Stimulated activated CD4-positive, alpha-beta T cell treated with anti-CD3 and anti-CD28 coated beads, Interleukin-1b, Interleukin-23, amount 100 ng/mL, for 4 hours (primary cell): Measurements from ENCODE around the gene FRMD5.

Experiments
- DNase-seq, 2 donors: peaks; one replicate each; pipeline ENCODE4 v3.0.0-alpha.2; 2020; ENCODE audit warnings: low read depth in 2 of 2

FRMD5 gene

DNA sequence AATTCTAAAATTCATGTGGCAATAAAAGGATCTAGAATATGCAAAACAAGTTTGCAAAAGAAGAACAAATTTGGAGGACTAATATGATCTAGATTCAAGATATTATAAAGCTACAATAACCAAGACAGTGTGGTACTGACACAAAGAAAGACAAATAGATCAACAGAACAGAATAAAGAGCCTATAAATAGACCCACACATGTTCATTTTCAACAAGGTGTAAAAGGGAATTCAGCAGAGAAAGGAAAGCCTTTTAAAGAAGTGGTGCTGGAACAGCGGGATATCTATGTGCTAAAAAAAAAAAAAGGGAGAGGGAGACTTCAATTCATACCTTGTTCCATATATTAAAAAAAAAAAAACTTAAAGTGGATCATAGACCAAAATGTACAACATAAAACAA is 219.3 kb downstream of the FRMD5 start:
- DNase-seq, result no peak

DNA sequence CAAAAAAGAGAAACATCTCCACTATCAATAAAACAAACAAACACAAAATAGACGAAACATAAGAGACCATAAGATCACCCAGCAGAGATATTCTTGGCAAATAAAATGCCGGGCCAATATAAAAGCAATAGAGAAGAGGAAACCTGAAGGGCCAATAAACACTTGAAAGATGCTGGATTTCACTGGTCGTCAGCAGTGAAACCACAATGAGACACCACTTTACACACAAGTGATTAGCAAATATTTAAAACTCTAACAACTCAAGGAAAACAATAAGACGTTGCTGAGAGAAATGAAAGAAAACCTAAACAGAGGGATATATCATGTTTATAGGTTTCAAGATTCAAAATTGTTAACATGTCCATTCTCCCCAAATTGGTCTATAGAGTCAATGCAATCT is 219.7 kb downstream of the FRMD5 start:
- DNase-seq, result no peak

- no peak for DNase-seq
Observed at GRCh38 chr15:43974852-43975251, 220.2 kb downstream of the FRMD5 start.

DNA sequence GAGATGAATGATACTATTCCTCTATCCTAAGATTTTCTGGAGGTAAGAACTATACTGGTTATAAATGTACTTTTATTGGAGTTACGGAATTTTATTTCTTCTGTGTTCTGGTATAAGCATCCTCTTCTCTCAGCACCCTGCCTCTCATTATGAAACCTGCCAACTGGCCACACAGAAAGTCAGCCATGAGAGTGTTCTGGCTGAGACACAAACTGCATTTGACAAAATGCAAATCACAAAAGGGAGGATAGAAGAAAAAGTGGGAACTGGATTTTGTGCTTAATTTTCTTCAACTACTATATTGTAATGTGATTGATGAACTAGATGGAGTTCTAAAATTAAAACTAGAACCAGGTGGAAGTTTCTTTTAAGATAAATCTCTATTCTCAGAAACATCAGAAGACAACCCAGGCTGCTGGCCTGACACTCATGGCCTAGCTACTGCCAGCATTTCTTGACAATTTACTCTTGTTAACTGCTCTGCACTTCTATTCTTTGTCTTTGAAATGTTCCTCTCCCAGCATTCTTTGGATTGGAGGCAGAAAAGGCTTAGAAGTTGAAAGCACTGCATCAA is 225.2 kb downstream of the FRMD5 start:
- DNase-seq, result no peak

- DNase-seq, result no peak
Observed at GRCh38 chr15:43968551-43968950, 226.5 kb downstream of the FRMD5 start.

DNA sequence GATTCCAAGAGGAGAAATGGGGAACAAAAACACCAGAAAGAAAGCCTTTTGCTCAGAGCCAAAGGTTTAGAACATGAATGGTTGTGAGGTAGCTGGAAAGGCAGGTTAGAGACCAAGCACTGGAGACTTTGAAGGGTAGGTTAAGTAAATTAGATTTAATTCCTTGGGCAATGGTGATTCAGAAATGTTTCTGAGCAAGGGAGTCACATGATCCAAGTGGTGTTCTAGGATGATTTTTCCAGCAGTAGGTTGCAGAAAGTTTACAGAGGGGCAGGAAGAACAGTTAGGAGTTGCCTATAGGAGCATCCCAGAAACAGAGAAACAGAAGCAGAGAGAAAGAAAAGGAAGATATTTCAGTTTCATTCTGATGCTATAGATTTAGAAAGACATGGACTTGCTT is 228.4 kb downstream of the FRMD5 start:
- no peak for DNase-seq

DNA sequence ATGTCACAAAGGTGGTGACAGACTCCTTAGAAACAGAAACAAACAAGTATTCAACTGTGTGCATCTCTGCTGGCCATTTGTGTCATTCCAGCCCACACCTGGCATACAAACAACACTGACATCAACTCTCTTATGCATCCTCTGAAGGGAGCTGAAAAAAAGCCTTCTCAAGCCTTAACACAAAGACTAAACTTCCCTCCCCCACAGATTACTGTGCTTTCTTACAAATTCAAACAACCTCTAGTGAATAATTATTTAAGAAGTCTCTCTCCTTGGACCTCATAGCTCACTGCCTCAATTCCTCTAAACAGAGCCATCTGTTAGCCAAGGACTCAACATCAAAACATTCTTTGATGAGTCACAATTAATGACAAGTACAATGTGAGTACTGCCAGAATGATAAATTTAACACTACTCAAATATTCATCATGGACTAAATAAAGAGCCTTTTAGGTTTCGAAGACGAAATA is 236.2 kb downstream of the FRMD5 start:
- no peak for DNase-seq

DNA sequence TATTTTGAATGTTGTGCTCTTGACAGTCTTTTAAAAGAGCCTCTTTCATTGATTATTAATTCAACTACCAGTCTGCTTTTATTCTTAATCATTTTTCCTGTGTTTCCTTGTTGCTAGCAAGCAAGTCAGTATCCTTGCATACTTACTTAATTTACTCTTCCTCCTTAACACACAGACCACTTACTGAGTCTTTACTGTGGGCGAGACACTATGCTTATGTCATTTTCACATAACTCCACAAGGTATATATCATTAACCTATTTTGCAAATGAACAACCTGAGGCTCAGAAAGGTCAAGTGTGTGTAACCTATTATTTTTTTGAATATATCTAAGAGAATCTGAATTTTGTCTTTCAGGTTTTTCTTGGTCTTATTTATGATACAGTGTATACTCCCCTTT is 237.3 kb downstream of the FRMD5 start:
- no peak for DNase-seq

DNA sequence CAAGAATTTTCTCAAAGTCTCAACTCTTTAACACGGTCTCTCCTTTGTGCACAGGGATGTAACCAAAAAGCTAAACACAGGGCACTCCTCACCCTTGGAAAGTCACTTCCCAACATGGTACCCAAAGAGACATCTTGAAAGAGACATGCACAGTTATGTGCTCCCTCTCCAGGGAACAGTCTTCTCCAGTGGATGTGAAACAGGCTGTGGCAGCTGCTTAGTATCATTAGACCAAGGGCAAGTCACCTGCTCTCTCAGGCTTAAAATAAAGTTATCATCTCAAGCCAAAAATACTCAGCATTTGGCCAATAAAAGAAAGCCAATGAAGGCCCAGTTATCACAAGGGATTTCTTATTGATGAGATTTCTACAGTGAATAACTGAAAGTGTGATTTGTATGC is 239.9 kb downstream of the FRMD5 start:
- DNase-seq, result no peak

GRCh38 chr15:43954181-43954621 is 240.9 kb downstream of the FRMD5 start:
- DNase-seq, result no peak

DNA sequence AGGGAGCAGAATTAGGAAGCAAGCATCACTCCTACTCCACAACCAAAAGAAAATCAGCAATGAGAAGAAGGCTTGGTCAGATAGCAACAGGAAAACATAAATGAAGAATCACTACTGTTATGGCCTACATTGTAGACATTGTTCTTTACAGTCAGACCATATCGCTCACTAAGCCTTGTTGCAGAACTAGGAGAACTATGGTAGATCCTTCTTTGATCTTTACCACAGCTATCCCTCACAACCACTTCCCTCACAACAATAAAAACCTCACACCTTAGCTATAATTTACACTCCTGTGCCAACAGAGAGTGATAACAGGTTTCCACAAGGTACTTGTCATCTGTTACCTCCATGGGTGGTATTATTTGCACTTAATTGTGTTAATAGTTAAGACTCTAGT is 241.7 kb downstream of the FRMD5 start:
- no peak for DNase-seq

DNA sequence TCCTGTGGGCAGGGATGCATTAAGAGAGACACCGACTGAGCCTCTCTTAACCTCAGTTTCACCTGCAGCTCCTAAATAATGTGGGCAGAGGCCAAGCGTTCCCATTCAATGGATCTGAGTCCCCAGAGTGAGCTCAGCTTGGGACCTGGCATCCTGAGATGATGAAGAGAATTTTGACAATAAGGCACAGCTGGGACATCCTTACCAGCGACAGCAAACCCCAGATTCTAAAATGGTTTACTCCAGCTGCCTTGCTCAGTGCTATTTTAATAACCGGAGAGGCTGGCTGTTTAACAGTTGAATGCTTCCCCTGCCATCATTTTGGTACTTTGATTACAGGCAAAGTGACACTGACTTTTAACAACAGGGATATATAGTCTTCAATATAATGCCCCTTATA is 244.5 kb downstream of the FRMD5 start:
- DNase-seq, result no peak

GRCh38 chr15:43948691-43949325 is 246.3 kb downstream of the FRMD5 start:
- DNase-seq, result no peak

- DNase-seq, result no peak
Observed at GRCh38 chr15:43943511-43943910, 251.6 kb downstream of the FRMD5 start.

GRCh38 chr15:43942194-43942593 is 252.9 kb downstream of the FRMD5 start:
- DNase-seq, result no peak

DNA sequence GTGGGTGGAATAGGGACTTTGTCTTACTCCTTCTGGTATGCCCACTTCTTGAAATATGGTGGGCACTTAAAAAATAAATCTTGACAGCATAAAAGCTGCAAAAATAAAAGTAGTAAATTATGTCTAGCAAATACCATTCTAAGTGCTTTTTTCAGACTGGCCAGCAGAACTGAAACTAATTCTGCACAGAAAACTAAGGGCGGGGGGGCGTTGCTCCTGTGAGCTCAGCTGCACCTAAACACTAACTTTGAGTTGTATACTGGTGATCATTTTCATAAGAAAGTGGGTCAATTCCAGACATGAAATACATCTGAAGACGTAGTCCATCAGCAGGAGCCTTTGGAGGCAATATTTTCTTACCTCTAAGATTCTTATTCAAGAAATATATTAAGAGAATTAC is 253.5 kb downstream of the FRMD5 start:
- no peak for DNase-seq

- no peak for DNase-seq
Observed at GRCh38 chr15:43941071-43941470, 254.0 kb downstream of the FRMD5 start.

DNA sequence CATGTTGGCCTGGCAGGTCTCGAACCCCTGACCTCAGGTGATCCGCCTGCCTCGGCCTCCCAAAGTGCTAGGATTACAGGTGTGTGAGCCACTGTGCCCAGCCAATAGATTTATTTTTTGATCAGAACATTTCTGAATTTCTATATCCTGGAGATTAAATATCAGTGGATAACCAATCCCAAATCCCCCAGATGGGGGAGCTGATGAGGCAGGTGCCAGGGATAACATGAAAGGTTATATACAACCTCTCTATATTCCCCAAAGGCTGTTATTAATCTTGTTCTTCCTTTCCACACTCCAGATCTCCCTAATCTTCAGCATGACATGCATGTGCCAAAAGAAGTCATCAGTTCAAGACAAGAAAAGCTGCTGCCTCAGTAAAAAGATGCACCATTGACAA is 256.0 kb downstream of the FRMD5 start:
- no peak for DNase-seq

DNA sequence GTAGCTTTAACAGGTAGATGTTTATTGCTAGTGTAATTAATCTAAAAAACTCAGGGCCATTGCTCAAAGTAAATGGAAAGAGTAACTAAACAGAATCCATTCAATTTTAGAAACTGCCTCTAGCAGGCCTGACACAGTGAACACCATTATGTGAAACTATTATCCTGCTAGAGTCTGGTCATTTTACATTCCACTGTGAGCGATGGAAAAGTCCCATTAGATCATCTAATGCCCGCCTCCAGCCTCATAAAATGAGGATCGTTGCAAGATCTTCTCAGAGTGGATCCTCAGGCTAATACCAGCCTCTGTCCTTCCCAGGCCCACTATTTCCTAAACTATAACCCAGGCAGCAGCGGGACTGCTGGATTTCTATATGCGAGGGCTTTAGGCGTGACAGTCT is 260.6 kb downstream of the FRMD5 start:
- DNase-seq, result no peak

DNA sequence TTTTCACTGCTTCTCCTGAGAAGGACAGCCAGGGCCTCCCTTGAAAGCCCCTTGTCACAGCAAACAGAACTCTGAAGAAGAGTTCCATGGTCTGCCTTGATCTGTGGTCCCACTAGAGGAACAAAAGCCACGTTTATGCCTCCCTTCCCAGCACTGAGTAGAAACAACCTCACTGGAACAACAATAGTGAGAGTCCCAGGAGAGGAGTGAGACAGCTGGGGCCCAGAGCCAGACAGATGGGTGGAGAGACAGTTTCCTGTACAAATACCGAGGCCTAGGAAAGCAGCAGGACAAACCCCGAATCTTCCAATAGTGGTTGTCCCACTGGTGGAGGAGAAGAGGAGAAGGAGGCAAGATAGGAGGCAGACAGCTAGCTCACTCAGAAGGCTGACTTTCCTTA is 262.2 kb downstream of the FRMD5 start:
- no peak for DNase-seq

DNA sequence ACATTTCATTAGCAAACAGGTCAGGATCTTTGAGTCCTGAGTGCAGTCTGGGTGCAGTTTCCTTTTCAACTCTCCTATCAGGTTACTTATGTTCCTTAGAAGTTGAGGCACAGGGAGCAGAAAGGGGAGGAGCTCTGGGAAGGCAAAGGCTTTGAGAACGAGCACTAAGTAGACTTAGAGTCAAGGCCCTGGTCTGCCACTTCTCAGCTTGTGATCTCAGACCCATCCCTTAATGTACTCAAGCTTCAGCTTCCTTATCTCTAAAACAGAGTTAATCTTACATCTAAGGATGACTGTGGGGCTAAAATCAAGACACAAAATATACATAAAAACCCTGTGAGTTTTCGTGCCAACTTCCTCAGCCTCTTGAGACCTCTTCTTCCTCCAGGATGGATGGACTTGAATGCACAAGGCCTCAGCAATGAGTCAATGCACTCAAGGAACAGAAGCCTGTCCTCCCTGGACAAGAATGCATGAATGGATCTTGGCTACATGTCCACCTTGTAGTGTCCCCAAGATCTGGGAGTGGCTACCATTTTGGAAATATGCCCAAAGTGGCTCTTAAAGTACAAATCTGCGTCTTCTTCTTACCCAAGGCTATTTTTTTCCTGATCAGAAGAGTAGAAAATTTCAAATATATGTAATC is 263.2 kb downstream of the FRMD5 start:
- no peak for DNase-seq

DNA sequence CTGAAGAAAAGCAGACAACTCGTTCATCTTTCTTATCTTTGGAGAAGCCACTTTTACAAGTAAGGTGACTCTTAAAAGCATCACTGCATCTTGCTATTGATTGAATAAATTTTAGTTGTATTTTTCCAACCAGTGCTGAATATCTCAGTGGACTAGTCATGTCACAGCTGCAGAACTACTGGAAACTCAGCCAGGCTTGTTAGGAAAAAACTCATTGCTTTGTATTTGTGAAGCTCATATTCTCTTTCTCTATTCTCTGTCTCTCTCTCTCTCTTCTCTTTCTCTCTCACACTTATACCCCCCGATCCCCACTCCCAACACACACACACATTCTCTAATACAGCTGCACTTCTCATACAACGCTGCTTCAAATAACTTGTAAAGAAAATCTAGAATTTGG is 264.0 kb downstream of the FRMD5 start:
- no peak for DNase-seq

DNA sequence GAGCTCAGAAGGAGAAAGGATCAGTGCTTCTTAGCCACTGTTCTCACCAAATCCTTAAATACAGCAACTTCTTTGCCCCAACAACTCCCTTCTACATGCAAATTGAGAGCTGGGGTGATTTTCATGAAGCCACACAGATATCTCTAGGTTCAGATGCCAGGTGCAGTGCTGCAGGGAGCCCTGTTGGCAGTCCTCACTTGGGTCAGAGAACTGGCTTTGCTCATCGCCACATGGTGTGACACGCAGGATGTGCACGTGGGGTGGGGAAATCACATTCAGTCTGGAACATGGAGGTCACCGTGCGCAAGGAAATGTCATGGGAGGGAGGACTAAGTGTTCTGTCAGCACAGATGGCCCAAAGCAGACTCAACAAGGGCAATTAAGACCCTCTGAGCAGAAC is 264.5 kb downstream of the FRMD5 start:
- DNase-seq, result no peak
